Neural cell (in vitro differentiated cells): ENCODE data around the gene SCART1. TPM values are rescaled to one million over a fixed set of nuclear protein-coding genes. Genes with fewer than 3 reads are reported as not detected.

ENCODE experiments used
- H2AFZ ChIP-seq: fragments of 200-600, 300-800 bp; sonication (generic), shearing (Covaris generic); 2 replicates; pipeline ENCODE4 v1.6.0; 2014; ENCODE audit warnings: low read depth, mild to moderate bottlenecking, antibody characterized with exemption, low read length, moderate library complexity
- H3F3A ChIP-seq: fragments of 200-600 bp; shearing (Covaris generic); 2 replicates; pipeline ENCODE4 v1.6.1; 2016; ENCODE audit warnings: mild to moderate bottlenecking, moderate library complexity, mixed read lengths, antibody characterized with exemption, low read length; ENCODE audit not compliant: insufficient read depth, poor library complexity, severe bottlenecking
- H3K27ac ChIP-seq: fragments of 200-600, 300-800 bp; sonication (generic), shearing (Covaris generic); 2 replicates; pipeline ENCODE4 v1.5.1; 2014; ENCODE audit warnings: mild to moderate bottlenecking, low read length, moderate library complexity
- H3K27me3 ChIP-seq: fragments of 300-800, 200-600 bp; sonication (generic), shearing (Covaris generic); 2 replicates; pipeline ENCODE4 v1.6.0; 2014; ENCODE audit warnings: mild to moderate bottlenecking, low read depth, low read length, moderate library complexity; ENCODE audit not compliant: insufficient read depth
- H3K36me3 ChIP-seq: fragments of 300-800, 200-600 bp; sonication (generic), shearing (Covaris generic); 2 replicates; pipeline ENCODE4 v1.5.1; 2014; ENCODE audit warnings: mild to moderate bottlenecking, antibody characterized with exemption, low read length, moderate library complexity; ENCODE audit not compliant: insufficient read depth
- H3K4me2 ChIP-seq: fragments of 300-800, 200-600 bp; sonication (generic), shearing (Covaris generic); 2 replicates; pipeline ENCODE4 v1.6.0; 2014; ENCODE audit warnings: mild to moderate bottlenecking, low read length
- H3K4me3 ChIP-seq: fragments of 300-800, 200-600 bp; sonication (generic), shearing (Covaris generic); 2 replicates; pipeline ENCODE4 v1.5.1; 2014; ENCODE audit warnings: mild to moderate bottlenecking, low read length, moderate library complexity
- H3K79me2 ChIP-seq: fragments of 200-600 bp; shearing (Covaris generic); replicated peaks from 2 replicates; pipeline ENCODE4 v1.6.0; 2014; ENCODE audit warnings: mild to moderate bottlenecking, low read length, moderate library complexity; ENCODE audit not compliant: insufficient read depth
- H3K9ac ChIP-seq: fragments of 300-800, 200-600 bp; sonication (generic), shearing (Covaris generic); 2 replicates; pipeline ENCODE4 v1.6.1; 2016; ENCODE audit warnings: mild to moderate bottlenecking, low read length, mixed read lengths
- H3K9me2 ChIP-seq: fragments of 200-600 bp; shearing (Covaris generic); 2 replicates; pipeline ENCODE4 v1.6.1; 2016; ENCODE audit warnings: mild to moderate bottlenecking, low read length, mixed read lengths; ENCODE audit not compliant: insufficient read depth
- H3K9me3 ChIP-seq: fragments of 200-600, 300-800 bp; sonication (generic), shearing (Covaris generic); 2 replicates; pipeline ENCODE4 v1.6.1; 2016; ENCODE audit warnings: mild to moderate bottlenecking, mixed run types, low read length, moderate library complexity, mixed read lengths
- H4K20me1 ChIP-seq: fragments of 200-600 bp; shearing (Covaris generic); 2 replicates; pipeline ENCODE4 v1.6.1; 2016; ENCODE audit warnings: mild to moderate bottlenecking, mixed run types; ENCODE audit not compliant: insufficient read depth
- EP300 ChIP-seq: fragments of 450-650 bp; conservative IDR thresholded peaks from 2 replicates; pipeline ENCODE4 v1.6.1; 2014; ENCODE audit warnings: antibody characterized with exemption, mild to moderate bottlenecking, moderate library complexity; ENCODE audit not compliant: poor library complexity, severe bottlenecking
- EZH2 ChIP-seq: fragments of 200-600, 300-800 bp; shearing (Covaris generic), sonication (generic); IDR thresholded peaks from 2 replicates; pipeline ENCODE4 v1.6.1; 2014; ENCODE audit warnings: antibody characterized with exemption, low read length, borderline replicate concordance, mild to moderate bottlenecking; ENCODE audit not compliant: insufficient read depth, poor library complexity, severe bottlenecking
- MXI1 ChIP-seq: fragments of 450-650 bp; conservative IDR thresholded peaks from 2 replicates; pipeline ENCODE4 v1.6.1; 2014; ENCODE audit warnings: antibody characterized with exemption, mild to moderate bottlenecking; ENCODE audit not compliant: poor library complexity, severe bottlenecking
- POLR2AphosphoS5 ChIP-seq: IDR thresholded peaks from 2 replicates; pipeline ENCODE4 v1.6.1; 2012
- RAD21 ChIP-seq: fragments of 450-650 bp; conservative IDR thresholded peaks from 2 replicates; pipeline ENCODE4 v1.6.1; 2014; ENCODE audit warnings: antibody characterized with exemption, mild to moderate bottlenecking, moderate library complexity
- SMC3 ChIP-seq: fragments of 450-650 bp; conservative IDR thresholded peaks from 2 replicates; pipeline ENCODE4 v1.6.1; 2014; ENCODE audit warnings: antibody characterized with exemption, mild to moderate bottlenecking, moderate library complexity; ENCODE audit not compliant: poor library complexity
- TAF1 ChIP-seq: IDR thresholded peaks from 2 replicates; pipeline ENCODE4 v1.6.1; 2012; ENCODE audit warnings: low read depth
- polyA plus RNA-seq: library from polyadenylated mRNA; depleted of rRNA; stranded (reverse); fragments of >200 nt; gene quantifications from 2 replicates; pipeline ENCODE4 v1.2.3, GENCODE V29; 2014
- TF ChIP-seq, protein P1 (sequence below): IDR thresholded peaks from 2 replicates; pipeline ENCODE4 v1.6.1; 2012; ENCODE audit warnings: borderline replicate concordance
- TF ChIP-seq, protein P2 (sequence below): fragments of 450-650 bp; IDR thresholded peaks from 2 replicates; pipeline ENCODE4 v1.5.1; 2014; ENCODE audit warnings: antibody characterized with exemption, mild to moderate bottlenecking, moderate library complexity; ENCODE audit not compliant: poor library complexity, severe bottlenecking

The SCART1 gene
- polyA plus RNA-seq, 1 donor from 2014 or later, result 4.3 TPM

DNA sequence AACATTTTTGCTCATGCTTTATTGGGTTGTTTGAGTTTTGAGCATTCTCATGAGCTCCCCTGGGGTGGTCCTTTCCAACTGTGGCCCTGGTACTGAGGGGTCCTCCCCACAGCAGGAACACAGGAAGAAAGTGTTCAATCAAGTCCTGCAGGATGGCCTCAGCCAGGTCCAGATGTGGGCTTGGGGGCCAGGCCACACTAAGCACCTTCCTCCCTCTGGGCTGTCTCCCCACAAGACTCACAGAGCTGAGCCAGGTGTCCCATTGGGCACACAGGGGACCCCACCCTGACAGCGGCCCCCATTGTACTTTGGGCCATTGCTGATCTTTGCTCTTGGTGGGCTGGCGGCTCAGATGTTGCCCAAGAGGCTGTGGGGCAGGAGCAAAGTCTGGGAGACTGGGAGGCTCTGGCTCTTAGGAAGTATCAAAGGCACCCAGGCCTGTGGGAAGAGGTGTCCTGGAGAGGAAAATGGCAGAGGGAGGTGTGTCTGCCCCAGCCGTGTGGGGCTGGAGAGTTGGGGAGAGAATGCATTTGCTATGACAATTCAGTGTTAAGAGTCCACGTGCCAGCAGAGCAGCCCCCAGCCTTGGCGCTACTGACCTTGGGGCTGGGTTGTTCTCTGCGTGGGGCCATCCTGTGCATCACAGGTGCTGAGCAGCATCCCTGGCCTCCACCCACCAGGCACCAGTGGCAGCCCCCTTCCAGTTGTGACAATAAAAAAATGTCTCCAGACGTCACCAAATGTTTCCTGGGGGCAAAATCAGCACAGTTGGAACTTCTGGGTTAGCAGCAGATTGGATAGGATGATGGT is 17.8 kb downstream of the SCART1 start:
- TF ChIP-seq EZH2 (no peak), POLR2AphosphoS5 (no peak), SMC3 (no peak), RAD21 (no peak), EP300 (no peak), TAF1 (no peak), MXI1 (no peak)
- TF ChIP-seq, protein P1, sequence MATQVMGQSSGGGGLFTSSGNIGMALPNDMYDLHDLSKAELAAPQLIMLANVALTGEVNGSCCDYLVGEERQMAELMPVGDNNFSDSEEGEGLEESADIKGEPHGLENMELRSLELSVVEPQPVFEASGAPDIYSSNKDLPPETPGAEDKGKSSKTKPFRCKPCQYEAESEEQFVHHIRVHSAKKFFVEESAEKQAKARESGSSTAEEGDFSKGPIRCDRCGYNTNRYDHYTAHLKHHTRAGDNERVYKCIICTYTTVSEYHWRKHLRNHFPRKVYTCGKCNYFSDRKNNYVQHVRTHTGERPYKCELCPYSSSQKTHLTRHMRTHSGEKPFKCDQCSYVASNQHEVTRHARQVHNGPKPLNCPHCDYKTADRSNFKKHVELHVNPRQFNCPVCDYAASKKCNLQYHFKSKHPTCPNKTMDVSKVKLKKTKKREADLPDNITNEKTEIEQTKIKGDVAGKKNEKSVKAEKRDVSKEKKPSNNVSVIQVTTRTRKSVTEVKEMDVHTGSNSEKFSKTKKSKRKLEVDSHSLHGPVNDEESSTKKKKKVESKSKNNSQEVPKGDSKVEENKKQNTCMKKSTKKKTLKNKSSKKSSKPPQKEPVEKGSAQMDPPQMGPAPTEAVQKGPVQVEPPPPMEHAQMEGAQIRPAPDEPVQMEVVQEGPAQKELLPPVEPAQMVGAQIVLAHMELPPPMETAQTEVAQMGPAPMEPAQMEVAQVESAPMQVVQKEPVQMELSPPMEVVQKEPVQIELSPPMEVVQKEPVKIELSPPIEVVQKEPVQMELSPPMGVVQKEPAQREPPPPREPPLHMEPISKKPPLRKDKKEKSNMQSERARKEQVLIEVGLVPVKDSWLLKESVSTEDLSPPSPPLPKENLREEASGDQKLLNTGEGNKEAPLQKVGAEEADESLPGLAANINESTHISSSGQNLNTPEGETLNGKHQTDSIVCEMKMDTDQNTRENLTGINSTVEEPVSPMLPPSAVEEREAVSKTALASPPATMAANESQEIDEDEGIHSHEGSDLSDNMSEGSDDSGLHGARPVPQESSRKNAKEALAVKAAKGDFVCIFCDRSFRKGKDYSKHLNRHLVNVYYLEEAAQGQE, result no peak
- TF ChIP-seq, protein P2, sequence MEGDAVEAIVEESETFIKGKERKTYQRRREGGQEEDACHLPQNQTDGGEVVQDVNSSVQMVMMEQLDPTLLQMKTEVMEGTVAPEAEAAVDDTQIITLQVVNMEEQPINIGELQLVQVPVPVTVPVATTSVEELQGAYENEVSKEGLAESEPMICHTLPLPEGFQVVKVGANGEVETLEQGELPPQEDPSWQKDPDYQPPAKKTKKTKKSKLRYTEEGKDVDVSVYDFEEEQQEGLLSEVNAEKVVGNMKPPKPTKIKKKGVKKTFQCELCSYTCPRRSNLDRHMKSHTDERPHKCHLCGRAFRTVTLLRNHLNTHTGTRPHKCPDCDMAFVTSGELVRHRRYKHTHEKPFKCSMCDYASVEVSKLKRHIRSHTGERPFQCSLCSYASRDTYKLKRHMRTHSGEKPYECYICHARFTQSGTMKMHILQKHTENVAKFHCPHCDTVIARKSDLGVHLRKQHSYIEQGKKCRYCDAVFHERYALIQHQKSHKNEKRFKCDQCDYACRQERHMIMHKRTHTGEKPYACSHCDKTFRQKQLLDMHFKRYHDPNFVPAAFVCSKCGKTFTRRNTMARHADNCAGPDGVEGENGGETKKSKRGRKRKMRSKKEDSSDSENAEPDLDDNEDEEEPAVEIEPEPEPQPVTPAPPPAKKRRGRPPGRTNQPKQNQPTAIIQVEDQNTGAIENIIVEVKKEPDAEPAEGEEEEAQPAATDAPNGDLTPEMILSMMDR, result no peak
- Histone ChIP-seq H3K9me3 (peaks cover 4% of the 10 kb centered on the region), H2AFZ (no peak overlapping the region), H3F3A (no peaks in the 10 kb centered on the region), H3K36me3 (no peaks in the 10 kb centered on the region), H3K9ac (no peak overlapping the region), H3K79me2 (no peaks in the 10 kb centered on the region), H3K9me2 (no peaks in the 10 kb centered on the region), H3K4me3 (no peak overlapping the region), H3K27ac (no peak overlapping the region), H3K4me2 (no peak overlapping the region), H3K27me3 (no peaks in the 10 kb centered on the region), H4K20me1 (no peaks in the 10 kb centered on the region)

DNA sequence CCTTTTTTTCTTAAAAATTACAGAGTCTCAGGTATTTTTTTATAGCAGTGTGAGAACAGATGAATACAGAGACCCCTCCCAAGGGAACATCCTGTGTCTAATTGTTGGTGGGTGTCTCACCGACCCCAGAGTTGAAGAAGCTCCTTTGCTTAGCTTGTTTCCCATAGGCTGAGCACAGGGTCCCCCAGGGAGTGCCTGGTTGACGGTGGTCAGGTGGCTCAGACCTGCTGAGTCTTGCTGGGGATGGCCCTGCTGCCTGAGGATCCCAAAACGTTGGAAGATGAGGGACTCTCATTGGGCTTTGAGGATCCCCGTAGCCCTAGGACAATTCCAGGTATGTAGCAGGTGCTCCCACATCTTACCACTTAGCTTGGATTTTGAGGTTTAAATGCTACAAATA is 19.5 kb downstream of the SCART1 start:
- Histone ChIP-seq H3K4me2 (no peak overlapping the region), H4K20me1 (no peaks in the 10 kb centered on the region), H3K9me3 (no peaks in the 10 kb centered on the region), H3K27ac (no peak overlapping the region), H3K36me3 (no peaks in the 10 kb centered on the region), H3K79me2 (no peaks in the 10 kb centered on the region), H3K9ac (no peak overlapping the region), H3F3A (no peaks in the 10 kb centered on the region), H2AFZ (no peak overlapping the region), H3K27me3 (no peaks in the 10 kb centered on the region), H3K4me3 (no peak overlapping the region), H3K9me2 (no peaks in the 10 kb centered on the region)
- TF ChIP-seq POLR2AphosphoS5 (no peak), EZH2 (no peak), MXI1 (no peak), SMC3 (no peak), RAD21 (no peak), TAF1 (no peak), EP300 (no peak)
- TF ChIP-seq, protein P1, result no peak
- TF ChIP-seq, protein P2, result no peak
